B cell (primary cell): ENCODE measurements around the gene SSBP3. TPM values are rescaled to one million over a fixed set of nuclear protein-coding genes. Genes with fewer than 3 reads are reported as not detected.

Experiments
- ATAC-seq: fragments of 200-7000 bp; cut with Tn5 transposase; one replicate; pipeline ENCODE4 v1.10.0; 2021; ENCODE audit warnings: low read depth, mild to moderate bottlenecking, moderate number of reproducible peaks, moderate library complexity
- CTCF ChIA-PET: fragments of 350-600 bp; sonication (Branson Sonifier 250); formaldehyde crosslinking; loops from one replicate; lab custom pipeline; 2021; ENCODE audit warnings: antibody characterized with exemption, inconsistent platforms; lab: Charles Lee
- POLR2A ChIA-PET: fragments of 350-600 bp; sonication (Branson Sonifier 250); formaldehyde crosslinking; loops from one replicate; lab custom pipeline; 2021; ENCODE audit warnings: antibody characterized with exemption; lab: Charles Lee
- DNase-seq: peaks from one replicate; pipeline ENCODE4 v3.0.0; 2013
- H2AFZ ChIP-seq: 2 replicates; pipeline ENCODE4 v1.6.1; 2012; ENCODE audit warnings: mild to moderate bottlenecking, low read depth, low read length; ENCODE audit not compliant: insufficient read depth, poor library complexity, severe bottlenecking
- H3K27ac ChIP-seq, 2 donors: 1 replicate in 1 of 2; 2 replicates in 1 of 2; pipeline ENCODE4 v1.5.1; 2012 to 2013; ENCODE audit warnings: low read length in 2 of 2, mild to moderate bottlenecking in 2 of 2, moderate library complexity in 1 of 2
- H3K27me3 ChIP-seq, 4 experiments: fragments of 200-600 bp in 1 of 4; sonication (generic) in 1 of 4; replicated peaks in 1 of 4; 1 replicate in 2 of 4; 2 replicates in 2 of 4; pipeline versions ENCODE4 v1.6.1 to v1.7.0; 2013 to 2016; ENCODE audit warnings: low read length in 3 of 4, mild to moderate bottlenecking in 2 of 4, mixed read lengths in 1 of 4, moderate library complexity in 1 of 4; ENCODE audit not compliant: insufficient read depth in 4 of 4, control insufficient read depth in 3 of 4; ENCODE audit errors: control extremely low read depth in 1 of 4
- H3K36me3 ChIP-seq, 2 experiments: replicated peaks in 1 of 2; 1 replicate in 1 of 2; 2 replicates in 1 of 2; pipeline versions ENCODE4 v1.6.1 to v1.7.1; 2013; ENCODE audit warnings: low read length in 1 of 2; ENCODE audit not compliant: insufficient read depth in 2 of 2, control insufficient read depth in 1 of 2; ENCODE audit errors: control extremely low read depth in 1 of 2, extremely low read depth in 1 of 2
- H3K4me1 ChIP-seq, 2 donors: fragments of 200-600 bp in 1 of 2; sonication (generic) in 1 of 2; 1 replicate in 1 of 2; 2 replicates in 1 of 2; pipeline versions ENCODE4 v1.5.1 to v1.6.1; 2013 to 2017; ENCODE audit warnings: low read length in 2 of 2; ENCODE audit not compliant: control insufficient read depth in 2 of 2, insufficient read depth in 2 of 2
- H3K4me2 ChIP-seq: replicated peaks from 2 replicates; pipeline ENCODE3; 2012; ENCODE audit warnings: mild to moderate bottlenecking, low read depth, low read length; ENCODE audit not compliant: poor library complexity, severe bottlenecking
- H3K4me3 ChIP-seq, 5 experiments: fragments of 200-600 bp in 1 of 5; sonication (generic) in 1 of 5; 1 replicate in 3 of 5; 2 replicates in 2 of 5; pipeline versions ENCODE4 v1.5.1 to v1.7.0; 2011 to 2016; ENCODE audit warnings: low read length in 4 of 5, mild to moderate bottlenecking in 4 of 5, low read depth in 2 of 5, control low read depth in 1 of 5, moderate library complexity in 1 of 5; ENCODE audit not compliant: insufficient read depth in 1 of 5; ENCODE audit errors: control extremely low read depth in 1 of 5, extremely low read depth in 1 of 5
- H3K79me2 ChIP-seq: fragments of 200-600 bp; sonication (generic); one replicate; pipeline ENCODE4 v1.6.0; 2016; ENCODE audit warnings: low read length; ENCODE audit not compliant: control insufficient read depth, insufficient read depth
- H3K9ac ChIP-seq: fragments of 200-600 bp; sonication (generic); 2 replicates; pipeline ENCODE4 v1.6.1; 2017; ENCODE audit warnings: mild to moderate bottlenecking, low read length, moderate library complexity
- H3K9me3 ChIP-seq, 3 donors: one replicate each; pipeline versions ENCODE4 v1.6.1 to v1.7.1; 2013; ENCODE audit warnings: low read length in 2 of 3; ENCODE audit not compliant: control insufficient read depth in 2 of 3, insufficient read depth in 1 of 3; ENCODE audit errors: control extremely low read depth in 1 of 3
- H4K20me1 ChIP-seq: 2 replicates; pipeline ENCODE4 v1.6.0; 2012; ENCODE audit warnings: mild to moderate bottlenecking, low read length; ENCODE audit not compliant: insufficient read depth, control insufficient read depth, poor library complexity, severe bottlenecking
- H3K27ac Mint-ChIP-seq: one replicate; pipeline ENCODE4 v1.8.0; 2021; ENCODE audit warnings: mixed read lengths
- H3K27me3 Mint-ChIP-seq: one replicate; pipeline ENCODE4 v1.8.0; 2021; ENCODE audit warnings: mixed read lengths
- H3K4me1 Mint-ChIP-seq: one replicate; pipeline ENCODE4 v1.8.0; 2021; ENCODE audit warnings: mixed read lengths
- H3K4me3 Mint-ChIP-seq: one replicate; pipeline ENCODE4 v1.8.0; 2021; ENCODE audit warnings: mixed read lengths
- H3K9me3 Mint-ChIP-seq: one replicate; pipeline ENCODE4 v1.8.0; 2022; ENCODE audit warnings: mixed read lengths; ENCODE audit not compliant: insufficient read depth
- CTCF ChIP-seq: fragments of 200-600 bp; IDR thresholded peaks from one replicate; pipeline ENCODE4 v1.8.0; 2022; ENCODE audit warnings: antibody characterized with exemption, mild to moderate bottlenecking
- EZH2 ChIP-seq: IDR thresholded peaks from 2 replicates; pipeline ENCODE4 v1.6.1; 2012; ENCODE audit warnings: borderline replicate concordance, low read depth, mild to moderate bottlenecking, moderate library complexity, low read length; ENCODE audit not compliant: insufficient read depth, poor library complexity, severe bottlenecking
- WGBS: methylation state at CpG from one replicate; pipeline ENCODE4 v1.1.5; 2013; ENCODE audit warnings: missing lambda C conversion rate; ENCODE audit not compliant: insufficient coverage; 5-methylcytosine and 5-hydroxymethylcytosine counted together
- intact Hi-C: fragments of 100-400 bp; cut with micrococcal nuclease; formaldehyde crosslinking; loops from one replicate; pipeline ENCODE4 v1.10.0; 2022
- polyA plus RNA-seq: library from polyadenylated mRNA; depleted of rRNA; stranded (reverse); fragments of >200 nt; gene quantifications from 2 replicates; pipeline ENCODE4 v1.2.3, GENCODE V29; 2012
- total RNA-seq, 2 donors: library from RNA; stranded (reverse); fragments of 120-200 nt in 1 of 2; gene quantifications; 1 replicate in 1 of 2; 2 replicates in 1 of 2; pipeline versions ENCODE4 v1.2.3 to v1.2.4, GENCODE V29; 2013 to 2022

Gene SSBP3
- total and polyA plus RNA-seq, 2 donors (not counting 1 experiment from before 2014, with no cell fraction given), result 16.9 to 30.7 TPM

- Mint-ChIP-seq H3K27ac (no peak overlapping the region), H3K9me3 (no peaks in the 10 kb centered on the region), H3K27me3 (no peaks in the 10 kb centered on the region), H3K4me1 (peaks cover 18% of the 10 kb centered on the region), H3K4me3 (no peak overlapping the region)
- ChIA-PET POLR2A (no interaction called here), CTCF (no interaction called here)
- Histone ChIP-seq H3K9ac (no peak overlapping the region), H3K27ac (no peak overlapping the region), H3K79me2 (peaks cover 44% of the 10 kb centered on the region), H3K4me3 (no peak overlapping the region), H3K9me3 (no peaks in the 10 kb centered on the region), H2AFZ (no peak overlapping the region), H3K27me3 (no peaks in the 10 kb centered on the region), H3K4me1 (peaks cover 7 to 8% of the 10 kb centered on the region in 2 donors), H3K4me2 (no peak overlapping the region), H3K36me3 (no peaks in the 10 kb centered on the region), H4K20me1 (no peaks in the 10 kb centered on the region)
- intact Hi-C loops, result no loop called here
- DNase-seq, result no peak
- no peak for ATAC-seq
- TF ChIP-seq EZH2 (no peak), CTCF (no peak)
- WGBS, result 96% methylated on average over 19 of the region's 22 CpGs
Measured at GRCh38 chr1:54302951-54303843, 103.0 kb downstream of the SSBP3 start.

GRCh38 chr1:54302549-54302948, 103.6 kb downstream of the SSBP3 start:
- H3K4me1 Mint-ChIP-seq, result peaks cover 22% of the 10 kb centered on the region
- Histone ChIP-seq H3K27me3 (no peaks in the 10 kb centered on the region), H3K9me3 (no peaks in the 10 kb centered on the region), H3K27ac (no peak overlapping the region), H3K4me1 (peaks cover 7 to 15% of the 10 kb centered on the region in 2 donors), H3K36me3 (no peaks in the 10 kb centered on the region), H3K4me2 (no peak overlapping the region), H2AFZ (no peak overlapping the region), H3K79me2 (peaks cover 40% of the 10 kb centered on the region), H3K9ac (no peak overlapping the region), H4K20me1 (no peaks in the 10 kb centered on the region), H3K4me3 (no peak overlapping the region)
- DNase-seq (no peak), ATAC-seq (no peak)
- H3K4me3 Mint-ChIP-seq, result no peak overlapping the region
- 100% methylated on average over 3 of the region's 5 CpGs for WGBS
- no peak for TF ChIP-seq CTCF
- no peak for TF ChIP-seq EZH2
- intact Hi-C loops, result no loop called here
- no peaks in the 10 kb centered on the region for H3K27me3 Mint-ChIP-seq
- POLR2A ChIA-PET, result no interaction called here
- no peaks in the 10 kb centered on the region for H3K9me3 Mint-ChIP-seq
- H3K27ac Mint-ChIP-seq, result no peak overlapping the region
- CTCF ChIA-PET, result no interaction called here
